Mesenchymal stem cell (in vitro differentiated cells and primary cell): ENCODE measurements around the gene PRKAG2.

Source experiments
- DNase-seq: peaks from one replicate; pipeline ENCODE4 v3.0.0-alpha.2; 2013
- H2AFZ ChIP-seq: one replicate; pipeline ENCODE4 v1.6.1; 2013; ENCODE audit warnings: low read depth, mild to moderate bottlenecking, control low read depth, inconsistent platforms, low read length, moderate library complexity
- H2AK5ac ChIP-seq: 2 replicates; pipeline ENCODE4 v1.6.1; 2013; ENCODE audit warnings: low read length, moderate library complexity, mild to moderate bottlenecking, inconsistent platforms; ENCODE audit not compliant: severe bottlenecking
- H2BK120ac ChIP-seq: one replicate; pipeline ENCODE4 v1.6.1; 2013; ENCODE audit warnings: low read depth, mild to moderate bottlenecking, inconsistent platforms, low read length, moderate library complexity
- H2BK12ac ChIP-seq, 2 experiments: one replicate each; pipeline ENCODE4 v1.6.1; 2013; ENCODE audit warnings: inconsistent platforms in 2 of 2, low read length in 2 of 2, mild to moderate bottlenecking in 2 of 2, moderate library complexity in 2 of 2, control low read depth in 1 of 2
- H2BK15ac ChIP-seq: one replicate; pipeline ENCODE4 v1.6.1; 2013; ENCODE audit warnings: mild to moderate bottlenecking, low read depth, inconsistent platforms; ENCODE audit not compliant: poor library complexity, severe bottlenecking
- H2BK5ac ChIP-seq: 2 replicates; pipeline ENCODE4 v1.6.1; 2013; ENCODE audit warnings: low read depth, mild to moderate bottlenecking, low read length, control low read depth, inconsistent platforms; ENCODE audit not compliant: poor library complexity, severe bottlenecking
- H3K14ac ChIP-seq, 2 experiments: one replicate each; pipeline ENCODE4 v1.6.1; 2013; ENCODE audit warnings: inconsistent platforms in 2 of 2, low read length in 2 of 2, control low read depth in 1 of 2, mild to moderate bottlenecking in 1 of 2, moderate library complexity in 1 of 2
- H3K18ac ChIP-seq, 2 experiments: one replicate each; pipeline ENCODE4 v1.6.1; 2013; ENCODE audit warnings: inconsistent platforms in 2 of 2, low read length in 2 of 2, control low read depth in 1 of 2, low read depth in 1 of 2, mild to moderate bottlenecking in 1 of 2
- H3K23ac ChIP-seq, 2 experiments: one replicate each; pipeline ENCODE4 v1.6.1; 2013; ENCODE audit warnings: inconsistent platforms in 2 of 2, low read length in 2 of 2, mild to moderate bottlenecking in 2 of 2, moderate library complexity in 2 of 2, control low read depth in 1 of 2
- H3K27ac ChIP-seq: 2 replicates; pipeline ENCODE4 v1.5.1; 2013; ENCODE audit warnings: mild to moderate bottlenecking, moderate library complexity, low read length, control low read depth, inconsistent platforms; ENCODE audit not compliant: poor library complexity, severe bottlenecking
- H3K27me3 ChIP-seq, 2 experiments: 2 replicates each; pipeline versions ENCODE4 v1.6.1 to v1.7.0; 2013; ENCODE audit warnings: low read length in 2 of 2, mild to moderate bottlenecking in 2 of 2, moderate library complexity in 2 of 2, control low read depth in 1 of 2, inconsistent platforms in 1 of 2; ENCODE audit not compliant: control insufficient read depth in 1 of 2, insufficient read depth in 1 of 2
- H3K36me3 ChIP-seq, 2 experiments: 2 replicates each; pipeline versions ENCODE4 v1.6.1 to v1.7.0; 2013; ENCODE audit warnings: low read length in 2 of 2, control low read depth in 1 of 2, inconsistent platforms in 1 of 2, low read depth in 1 of 2, mild to moderate bottlenecking in 1 of 2; ENCODE audit not compliant: insufficient read depth in 2 of 2, control insufficient read depth in 1 of 2
- H3K4ac ChIP-seq, 2 experiments: one replicate each; pipeline ENCODE4 v1.6.1; 2013; ENCODE audit warnings: inconsistent platforms in 2 of 2, low read length in 2 of 2, mild to moderate bottlenecking in 2 of 2, moderate library complexity in 2 of 2, control low read depth in 1 of 2, low read depth in 1 of 2
- H3K4me1 ChIP-seq: 2 replicates; pipeline ENCODE4 v1.6.1; 2013; ENCODE audit warnings: low read depth, low read length, control low read depth; ENCODE audit not compliant: control insufficient read depth, insufficient read depth
- H3K4me2 ChIP-seq: 2 replicates; pipeline ENCODE4 v1.6.1; 2013; ENCODE audit warnings: low read length, mild to moderate bottlenecking, inconsistent platforms; ENCODE audit not compliant: poor library complexity, severe bottlenecking
- H3K4me3 ChIP-seq, 2 experiments: 2 replicates each; pipeline versions ENCODE4 v1.5.1 to v1.7.0; 2013; ENCODE audit warnings: low read length in 2 of 2, mild to moderate bottlenecking in 2 of 2, control low read depth in 1 of 2, low read depth in 1 of 2; ENCODE audit not compliant: insufficient read depth in 1 of 2
- H3K79me1 ChIP-seq: replicated peaks from 2 replicates; pipeline ENCODE4 v1.6.1; 2013; ENCODE audit warnings: mild to moderate bottlenecking, control low read depth, low read length, inconsistent platforms; ENCODE audit not compliant: poor library complexity, severe bottlenecking
- H3K9ac ChIP-seq: 2 replicates; pipeline ENCODE4 v1.7.0; 2013; ENCODE audit warnings: mild to moderate bottlenecking, low read length, moderate library complexity
- H3K9me3 ChIP-seq: 2 replicates; pipeline ENCODE4 v1.7.0; 2013; ENCODE audit warnings: mild to moderate bottlenecking, low read length; ENCODE audit not compliant: control insufficient read depth
- H4K8ac ChIP-seq: one replicate; pipeline ENCODE4 v1.6.1; 2013; ENCODE audit warnings: inconsistent platforms, mild to moderate bottlenecking, low read length, moderate library complexity
- H4K91ac ChIP-seq: one replicate; pipeline ENCODE4 v1.6.1; 2013; ENCODE audit warnings: mild to moderate bottlenecking, low read length, inconsistent platforms
- WGBS: methylation state at CpG from one replicate; pipeline ENCODE4 v1.1.7; 2013; ENCODE audit warnings: mixed read lengths; 5-methylcytosine and 5-hydroxymethylcytosine counted together

Gene PRKAG2

DNA sequence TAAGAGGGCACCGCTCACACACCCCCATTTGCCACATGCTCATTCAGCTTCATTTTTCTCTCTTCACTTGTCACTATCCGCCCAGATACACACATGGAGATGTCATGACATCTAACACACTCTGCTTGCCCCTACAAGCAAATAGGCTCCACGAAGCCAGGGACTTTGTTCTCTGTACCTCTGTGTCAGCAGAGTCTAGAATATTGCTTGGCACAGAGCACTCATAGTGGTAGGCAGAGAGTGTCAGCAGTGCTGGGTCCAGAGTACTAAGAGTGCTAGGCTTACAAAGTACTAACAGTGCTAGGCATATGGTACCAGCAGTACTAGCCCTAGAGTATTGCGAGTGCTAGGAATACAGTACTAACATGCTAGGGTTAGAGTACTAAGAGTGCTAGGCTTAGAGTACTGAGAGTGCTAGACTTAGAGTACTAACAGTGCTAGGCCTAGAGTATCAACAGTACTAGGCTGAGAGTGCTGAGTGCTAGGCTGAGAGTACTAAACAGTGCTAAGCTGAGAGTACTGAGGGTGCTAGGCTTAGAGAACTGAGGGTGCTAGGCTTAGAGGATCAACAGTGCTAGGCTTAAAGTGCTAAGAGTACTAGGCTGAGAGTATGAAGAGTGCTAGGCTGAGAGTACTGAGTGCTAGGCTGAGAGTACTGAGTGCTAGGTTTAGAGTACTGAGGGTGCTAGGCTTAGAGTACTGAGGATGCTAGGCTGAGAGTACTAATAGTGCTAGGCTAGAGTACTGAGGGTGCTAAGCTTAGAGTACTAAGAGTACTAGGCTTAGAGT lies 166.1 kb downstream of the PRKAG2 start:
- no peak overlapping the region for H3K23ac ChIP-seq
- peak overlapping the region; percentile 17 for H2AK5ac ChIP-seq
- H2BK12ac ChIP-seq, result no peak overlapping the region
- H3K9me3 ChIP-seq, result no peaks in the 10 kb centered on the region
- no peak overlapping the region for H3K9ac ChIP-seq
- no peaks in the 10 kb centered on the region for H3K36me3 ChIP-seq
- H2BK120ac ChIP-seq, result no peak overlapping the region
- no peak overlapping the region for H3K27ac ChIP-seq
- no peak overlapping the region for H3K18ac ChIP-seq
- H4K8ac ChIP-seq, result no peak overlapping the region
- no peak for DNase-seq
- H3K4me2 ChIP-seq, result no peak overlapping the region
- peaks cover 0 to 11% of the 10 kb centered on the region in 2 experiments for H3K27me3 ChIP-seq
- no peak overlapping the region for H2BK5ac ChIP-seq
- no peak overlapping the region for H4K91ac ChIP-seq
- H3K79me1 ChIP-seq, result no peaks in the 10 kb centered on the region
- no peak overlapping the region for H2BK15ac ChIP-seq
- H3K4me1 ChIP-seq, result peaks cover 32% of the 10 kb centered on the region
- H3K4me3 ChIP-seq, result no peak overlapping the region
- no peak overlapping the region for H3K4ac ChIP-seq
- no peak overlapping the region for H2AFZ ChIP-seq
- H3K14ac ChIP-seq, result no peak overlapping the region
- WGBS, result over 99% methylated on average over 4 of the region's 4 CpGs

DNA sequence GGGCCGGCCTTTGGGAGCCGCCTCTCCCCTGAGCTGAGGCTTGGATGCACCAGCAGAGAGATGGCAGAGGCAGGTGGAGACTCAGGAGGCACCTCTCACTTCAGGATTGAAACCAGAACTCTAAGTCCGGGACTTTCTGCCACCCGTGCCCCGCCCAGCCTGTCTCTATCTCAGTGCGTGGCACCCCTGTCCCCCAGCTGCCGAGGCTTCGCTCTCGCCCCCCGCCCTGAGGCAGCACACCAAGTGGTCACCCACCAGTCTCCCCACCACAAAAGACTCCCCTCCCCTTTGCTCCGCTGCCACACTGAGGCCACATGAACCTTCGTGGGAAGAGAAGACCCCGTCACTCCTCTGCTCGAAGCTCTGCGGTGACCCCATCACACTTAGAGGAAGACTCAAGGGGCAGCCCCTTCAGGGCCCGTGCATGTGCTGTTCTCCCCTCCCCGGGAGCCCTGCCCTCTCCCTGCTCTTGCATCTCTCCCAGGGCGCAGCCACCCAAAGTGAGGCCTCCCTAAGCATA lies 166.7 kb downstream of the PRKAG2 start:
- Histone ChIP-seq H3K9me3 (no peaks in the 10 kb centered on the region), H2BK12ac (no peak overlapping the region), H3K9ac (no peak overlapping the region), H2AK5ac (no peak overlapping the region), H2BK15ac (no peak overlapping the region), H3K4me2 (no peak overlapping the region), H4K91ac (no peak overlapping the region), H2BK120ac (no peak overlapping the region), H2AFZ (no peak overlapping the region), H3K23ac (no peak overlapping the region), H3K79me1 (no peaks in the 10 kb centered on the region), H3K27me3 (peaks cover 0 to 14% of the 10 kb centered on the region in 2 experiments), H3K14ac (no peak overlapping the region), H2BK5ac (no peak overlapping the region), H3K4me3 (no peak overlapping the region), H4K8ac (no peak overlapping the region), H3K18ac (no peak overlapping the region), H3K36me3 (no peaks in the 10 kb centered on the region), H3K27ac (no peak overlapping the region), H3K4me1 (peaks cover 32% of the 10 kb centered on the region), H3K4ac (no peak overlapping the region)
- 91% methylated on average over 18 of the region's 18 CpGs for WGBS
- no peak for DNase-seq

DNA sequence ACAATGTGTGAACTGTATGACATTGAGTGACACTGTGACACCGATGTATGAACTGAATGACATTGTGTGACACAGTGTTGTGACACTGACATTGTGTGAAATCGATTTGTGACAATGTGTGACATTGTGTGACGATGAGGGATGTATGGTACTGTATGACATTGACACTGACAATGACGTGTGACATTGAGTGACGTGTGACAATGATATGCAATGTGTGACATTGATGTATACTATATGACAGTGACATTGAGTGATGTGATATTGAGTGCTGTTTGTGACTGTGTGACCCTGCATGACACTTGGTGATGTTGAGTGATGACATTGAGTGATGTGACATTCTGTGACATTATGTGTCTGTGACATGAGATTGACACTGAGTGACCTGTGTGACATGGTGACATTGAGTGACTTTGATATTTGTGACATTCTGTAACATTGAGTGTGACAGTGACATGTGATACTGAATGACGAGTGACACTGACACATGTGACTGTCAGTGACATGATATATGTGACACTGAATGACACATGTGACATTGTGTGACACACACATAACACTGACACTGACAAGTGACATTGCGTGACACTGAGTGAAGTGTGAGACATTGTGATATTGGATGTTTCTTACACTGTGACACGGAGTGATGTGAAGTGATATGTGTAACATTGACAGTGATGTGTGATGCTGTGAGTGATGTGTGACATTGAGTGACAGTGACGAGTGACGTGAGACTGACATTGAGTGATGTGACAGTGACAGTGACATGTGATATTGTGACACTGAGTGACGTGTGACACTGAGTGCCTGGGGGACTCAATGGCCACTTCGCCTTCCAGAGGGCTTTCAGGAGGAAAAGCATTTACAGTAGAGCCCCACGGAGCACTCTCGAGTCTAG lies 167.5 kb downstream of the PRKAG2 start:
- Histone ChIP-seq H2BK5ac (no peak overlapping the region), H3K18ac (no peak overlapping the region), H2AK5ac (no peak overlapping the region), H3K9ac (no peak overlapping the region), H4K91ac (no peak overlapping the region), H3K27me3 (peaks cover 0 to 14% of the 10 kb centered on the region in 2 experiments), H3K27ac (no peak overlapping the region), H3K4me2 (no peak overlapping the region), H3K4me1 (peaks cover 34% of the 10 kb centered on the region), H3K14ac (no peak overlapping the region), H4K8ac (no peak overlapping the region), H3K4ac (no peak overlapping the region), H2BK120ac (no peak overlapping the region), H3K79me1 (no peaks in the 10 kb centered on the region), H2BK15ac (no peak overlapping the region), H3K9me3 (no peaks in the 10 kb centered on the region), H2BK12ac (no peak overlapping the region), H3K23ac (no peak overlapping the region), H2AFZ (no peak overlapping the region), H3K4me3 (no peak overlapping the region), H3K36me3 (no peaks in the 10 kb centered on the region)
- WGBS, result 94% methylated on average over 14 of the region's 14 CpGs
- DNase-seq, result no peak

DNA sequence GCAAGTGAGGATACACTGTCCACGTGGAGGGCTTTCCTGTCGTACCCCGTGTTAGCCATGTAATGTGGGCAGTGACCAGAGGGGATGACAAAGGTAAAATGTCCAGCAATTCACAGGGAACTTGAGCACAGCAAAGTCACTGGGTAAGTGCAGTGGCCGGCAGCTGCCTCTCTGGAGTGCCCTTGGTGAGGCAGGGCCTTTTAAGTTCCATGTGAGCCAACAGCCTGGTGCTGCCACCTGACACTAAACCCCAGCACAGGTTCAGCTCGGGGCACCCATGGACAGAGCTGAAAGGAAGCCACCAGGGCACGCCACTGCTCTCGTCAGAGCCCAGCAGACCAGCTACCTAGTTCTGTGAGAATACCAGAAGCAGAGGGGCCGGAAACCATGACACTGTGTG lies 168.3 kb downstream of the PRKAG2 start:
- no peak overlapping the region for H2AFZ ChIP-seq
- peak overlapping the region in 1 of 2 experiments; percentile 21 for H2BK12ac ChIP-seq
- H3K4me1 ChIP-seq, result peaks cover 31% of the 10 kb centered on the region
- H2AK5ac ChIP-seq, result no peak overlapping the region
- no peaks in the 10 kb centered on the region for H3K36me3 ChIP-seq
- H4K91ac ChIP-seq, result no peak overlapping the region
- no peak overlapping the region for H3K18ac ChIP-seq
- DNase-seq, result no peak
- no peak overlapping the region for H2BK5ac ChIP-seq
- WGBS, result 96% methylated on average over 8 of the region's 8 CpGs
- no peaks in the 10 kb centered on the region for H3K79me1 ChIP-seq
- H2BK120ac ChIP-seq, result no peak overlapping the region
- peak overlapping the region; percentile 7 for H4K8ac ChIP-seq
- no peak overlapping the region for H3K4ac ChIP-seq
- no peaks in the 10 kb centered on the region for H3K9me3 ChIP-seq
- no peak overlapping the region for H2BK15ac ChIP-seq
- H3K27me3 ChIP-seq, result peaks cover 0 to 14% of the 10 kb centered on the region in 2 experiments
- H3K23ac ChIP-seq, result no peak overlapping the region
- H3K4me2 ChIP-seq, result no peak overlapping the region
- H3K9ac ChIP-seq, result no peak overlapping the region
- H3K4me3 ChIP-seq, result no peak overlapping the region
- no peak overlapping the region for H3K14ac ChIP-seq
- no peak overlapping the region for H3K27ac ChIP-seq
